ENCODE data around the gene FGF9.

Gene FGF9

GRCh38 chr13:21710163-21710562 lies 39.3 kb downstream of the FGF9 start:
- DNase-seq (ENCODE audit: low spot score) = no peak

GRCh38 chr13:21717817-21718216 lies 46.9 kb downstream of the FGF9 start:
- DNase-seq (ENCODE audit: low spot score) = no peak

GRCh38 chr13:21719463-21719862 lies 48.6 kb downstream of the FGF9 start:
- DNase-seq (ENCODE audit: low spot score) = no peak

- DNase-seq (ENCODE audit: low spot score) = no peak
Measured at GRCh38 chr13:21723807-21724505, 53.1 kb downstream of the FGF9 start.

GRCh38 chr13:21730186-21730880 lies 59.5 kb downstream of the FGF9 start:
- no peak for DNase-seq (ENCODE audit: low spot score)

GRCh38 chr13:21733475-21734263 lies 62.8 kb downstream of the FGF9 start:
- DNase-seq (ENCODE audit: low spot score) = no peak

- no peak for DNase-seq (ENCODE audit: low spot score)
Measured at GRCh38 chr13:21734961-21735360, 64.1 kb downstream of the FGF9 start.

- no peak for DNase-seq (ENCODE audit: low spot score)
Measured at GRCh38 chr13:21735701-21736401, 65.0 kb downstream of the FGF9 start.

GRCh38 chr13:21736926-21737325 lies 66.1 kb downstream of the FGF9 start:
- no peak for DNase-seq (ENCODE audit: low spot score)

GRCh38 chr13:21738630-21739029 lies 67.8 kb downstream of the FGF9 start:
- no peak for DNase-seq (ENCODE audit: low spot score)

GRCh38 chr13:21739771-21740170 lies 68.9 kb downstream of the FGF9 start:
- DNase-seq (ENCODE audit: low spot score) = no peak

- no peak for DNase-seq (ENCODE audit: low spot score)
Measured at GRCh38 chr13:21741396-21741979, 70.6 kb downstream of the FGF9 start.

- DNase-seq (ENCODE audit: low spot score) = no peak
Measured at GRCh38 chr13:21742096-21742495, 71.2 kb downstream of the FGF9 start.

- DNase-seq (ENCODE audit: low spot score) = no peak
Measured at GRCh38 chr13:21744149-21744548, 73.3 kb downstream of the FGF9 start.

- DNase-seq (ENCODE audit: low spot score) = no peak
Measured at GRCh38 chr13:21745307-21745706, 74.4 kb downstream of the FGF9 start.

- no peak for DNase-seq (ENCODE audit: low spot score)
Measured at GRCh38 chr13:21747456-21747855, 76.6 kb downstream of the FGF9 start.

GRCh38 chr13:21748166-21748565 lies 77.3 kb downstream of the FGF9 start:
- no peak for DNase-seq (ENCODE audit: low spot score)

- no peak for DNase-seq (ENCODE audit: low spot score)
Measured at GRCh38 chr13:21749410-21749809, 78.5 kb downstream of the FGF9 start.

GRCh38 chr13:21752501-21752900 lies 81.6 kb downstream of the FGF9 start:
- DNase-seq (ENCODE audit: low spot score) = no peak

- no peak for DNase-seq (ENCODE audit: low spot score)
Measured at GRCh38 chr13:21753117-21753729, 82.3 kb downstream of the FGF9 start.

All from left forelimb (tissue), 1 donor.